ENCODE data around the gene BET1L.

DNA sequence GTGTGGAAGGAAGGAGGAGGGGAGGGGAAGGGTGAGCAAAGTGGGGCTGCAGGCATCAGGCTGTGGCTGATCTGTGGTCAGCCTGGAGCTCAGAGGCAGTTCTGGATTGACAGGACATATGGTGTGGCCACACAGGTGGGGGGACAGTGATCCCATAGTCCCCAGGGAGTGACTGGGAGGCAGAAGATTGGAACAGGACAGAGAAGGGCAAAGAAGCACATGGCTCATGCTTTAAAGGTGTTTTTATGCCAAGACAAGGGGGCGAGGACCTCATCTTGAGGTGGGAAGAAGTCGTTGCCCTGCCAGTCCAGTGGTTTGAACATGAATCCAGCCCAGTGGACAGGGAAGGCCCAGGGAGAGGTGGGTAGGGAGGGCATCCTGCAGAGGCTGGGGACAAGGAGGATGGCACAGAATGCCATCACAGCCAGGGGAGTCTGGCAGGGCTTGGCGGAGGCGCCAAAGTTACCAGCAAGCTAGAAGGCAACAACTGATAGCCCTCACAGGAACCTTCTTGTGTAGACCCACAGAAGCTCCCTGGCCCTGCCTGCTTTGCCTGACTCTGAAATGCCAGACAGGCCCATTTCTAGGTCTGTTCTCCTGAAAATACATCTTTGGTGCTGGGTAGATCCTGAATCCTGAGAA lies 3.1 kb downstream of the BET1L start:
- TF ChIP-seq, protein P1, sequence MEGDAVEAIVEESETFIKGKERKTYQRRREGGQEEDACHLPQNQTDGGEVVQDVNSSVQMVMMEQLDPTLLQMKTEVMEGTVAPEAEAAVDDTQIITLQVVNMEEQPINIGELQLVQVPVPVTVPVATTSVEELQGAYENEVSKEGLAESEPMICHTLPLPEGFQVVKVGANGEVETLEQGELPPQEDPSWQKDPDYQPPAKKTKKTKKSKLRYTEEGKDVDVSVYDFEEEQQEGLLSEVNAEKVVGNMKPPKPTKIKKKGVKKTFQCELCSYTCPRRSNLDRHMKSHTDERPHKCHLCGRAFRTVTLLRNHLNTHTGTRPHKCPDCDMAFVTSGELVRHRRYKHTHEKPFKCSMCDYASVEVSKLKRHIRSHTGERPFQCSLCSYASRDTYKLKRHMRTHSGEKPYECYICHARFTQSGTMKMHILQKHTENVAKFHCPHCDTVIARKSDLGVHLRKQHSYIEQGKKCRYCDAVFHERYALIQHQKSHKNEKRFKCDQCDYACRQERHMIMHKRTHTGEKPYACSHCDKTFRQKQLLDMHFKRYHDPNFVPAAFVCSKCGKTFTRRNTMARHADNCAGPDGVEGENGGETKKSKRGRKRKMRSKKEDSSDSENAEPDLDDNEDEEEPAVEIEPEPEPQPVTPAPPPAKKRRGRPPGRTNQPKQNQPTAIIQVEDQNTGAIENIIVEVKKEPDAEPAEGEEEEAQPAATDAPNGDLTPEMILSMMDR (IDR thresholded peaks at IDR 0.05; ENCODE audit: insufficient read depth, low read length): no peak
- TF ChIP-seq, protein P2, sequence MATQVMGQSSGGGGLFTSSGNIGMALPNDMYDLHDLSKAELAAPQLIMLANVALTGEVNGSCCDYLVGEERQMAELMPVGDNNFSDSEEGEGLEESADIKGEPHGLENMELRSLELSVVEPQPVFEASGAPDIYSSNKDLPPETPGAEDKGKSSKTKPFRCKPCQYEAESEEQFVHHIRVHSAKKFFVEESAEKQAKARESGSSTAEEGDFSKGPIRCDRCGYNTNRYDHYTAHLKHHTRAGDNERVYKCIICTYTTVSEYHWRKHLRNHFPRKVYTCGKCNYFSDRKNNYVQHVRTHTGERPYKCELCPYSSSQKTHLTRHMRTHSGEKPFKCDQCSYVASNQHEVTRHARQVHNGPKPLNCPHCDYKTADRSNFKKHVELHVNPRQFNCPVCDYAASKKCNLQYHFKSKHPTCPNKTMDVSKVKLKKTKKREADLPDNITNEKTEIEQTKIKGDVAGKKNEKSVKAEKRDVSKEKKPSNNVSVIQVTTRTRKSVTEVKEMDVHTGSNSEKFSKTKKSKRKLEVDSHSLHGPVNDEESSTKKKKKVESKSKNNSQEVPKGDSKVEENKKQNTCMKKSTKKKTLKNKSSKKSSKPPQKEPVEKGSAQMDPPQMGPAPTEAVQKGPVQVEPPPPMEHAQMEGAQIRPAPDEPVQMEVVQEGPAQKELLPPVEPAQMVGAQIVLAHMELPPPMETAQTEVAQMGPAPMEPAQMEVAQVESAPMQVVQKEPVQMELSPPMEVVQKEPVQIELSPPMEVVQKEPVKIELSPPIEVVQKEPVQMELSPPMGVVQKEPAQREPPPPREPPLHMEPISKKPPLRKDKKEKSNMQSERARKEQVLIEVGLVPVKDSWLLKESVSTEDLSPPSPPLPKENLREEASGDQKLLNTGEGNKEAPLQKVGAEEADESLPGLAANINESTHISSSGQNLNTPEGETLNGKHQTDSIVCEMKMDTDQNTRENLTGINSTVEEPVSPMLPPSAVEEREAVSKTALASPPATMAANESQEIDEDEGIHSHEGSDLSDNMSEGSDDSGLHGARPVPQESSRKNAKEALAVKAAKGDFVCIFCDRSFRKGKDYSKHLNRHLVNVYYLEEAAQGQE (IDR thresholded peaks at IDR 0.05; ENCODE audit: insufficient replicate concordance, low read depth): no peak
